Eye (tissue), 1 donor: ENCODE results near the gene MTHFSD.

ENCODE experiments used
- DNase-seq: peaks from one replicate; pipeline ENCODE4 v3.0.0-alpha.2; 2015

MTHFSD gene

DNA sequence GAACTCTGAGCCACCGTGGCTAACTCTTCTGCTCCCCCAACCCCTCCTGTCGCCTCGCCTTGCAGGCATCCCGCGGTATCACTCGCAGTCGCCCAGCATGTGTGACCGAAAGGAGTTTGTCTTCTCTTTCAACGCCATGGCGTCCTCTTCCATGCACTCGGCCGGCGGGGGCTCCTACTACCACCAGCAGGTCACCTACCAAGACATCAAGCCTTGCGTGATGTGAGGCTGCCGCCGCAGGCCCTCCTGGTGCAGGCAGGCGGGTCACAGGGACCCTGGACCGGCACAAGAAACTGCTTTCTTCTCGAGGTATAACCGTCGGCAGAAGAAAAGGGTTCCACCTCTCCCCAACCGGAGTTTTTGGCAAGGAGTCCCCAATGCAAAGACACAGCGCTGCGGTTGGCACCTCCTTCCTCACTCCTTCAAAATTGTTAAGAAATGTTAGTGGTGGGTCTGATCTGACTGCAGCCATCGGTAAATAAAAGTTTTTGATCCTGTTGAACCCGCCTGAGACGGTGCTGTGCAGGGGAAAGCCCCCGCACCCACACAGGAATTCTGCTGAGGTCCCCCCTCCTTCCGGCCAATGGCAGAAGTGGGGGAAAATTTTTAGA is 42.1 kb downstream of the MTHFSD start:
- DNase-seq, result peak; percentile 41

DNA sequence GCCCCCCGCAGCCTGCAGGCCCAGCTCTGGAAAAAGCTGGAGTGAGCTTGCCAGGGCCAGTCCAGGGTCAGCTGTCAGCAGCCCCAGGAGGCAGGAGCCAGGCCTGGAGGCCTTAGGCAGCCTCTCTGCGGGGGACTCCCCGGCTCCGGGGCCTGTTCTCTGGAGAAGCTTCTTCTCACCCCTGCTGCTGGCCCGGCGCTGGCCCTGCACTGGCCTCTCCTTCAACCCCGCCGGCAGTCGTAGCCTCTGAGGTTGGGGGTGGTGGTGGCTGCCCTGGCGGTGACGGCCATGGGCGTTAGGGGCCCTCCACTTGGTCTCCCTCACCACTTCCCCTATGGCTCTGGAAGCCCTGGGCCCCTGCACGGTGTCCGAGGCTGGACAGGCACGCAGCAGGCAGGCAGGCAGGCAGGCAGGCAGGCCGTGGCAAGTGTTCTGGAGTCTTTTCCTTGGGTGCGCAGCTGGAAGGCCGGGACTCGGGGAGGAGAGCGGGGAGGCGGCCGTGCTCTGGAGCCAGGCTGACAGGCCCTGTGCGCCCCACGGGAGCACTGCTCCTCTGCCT is 42.7 kb downstream of the MTHFSD start:
- DNase-seq, result peak; percentile 47

DNA sequence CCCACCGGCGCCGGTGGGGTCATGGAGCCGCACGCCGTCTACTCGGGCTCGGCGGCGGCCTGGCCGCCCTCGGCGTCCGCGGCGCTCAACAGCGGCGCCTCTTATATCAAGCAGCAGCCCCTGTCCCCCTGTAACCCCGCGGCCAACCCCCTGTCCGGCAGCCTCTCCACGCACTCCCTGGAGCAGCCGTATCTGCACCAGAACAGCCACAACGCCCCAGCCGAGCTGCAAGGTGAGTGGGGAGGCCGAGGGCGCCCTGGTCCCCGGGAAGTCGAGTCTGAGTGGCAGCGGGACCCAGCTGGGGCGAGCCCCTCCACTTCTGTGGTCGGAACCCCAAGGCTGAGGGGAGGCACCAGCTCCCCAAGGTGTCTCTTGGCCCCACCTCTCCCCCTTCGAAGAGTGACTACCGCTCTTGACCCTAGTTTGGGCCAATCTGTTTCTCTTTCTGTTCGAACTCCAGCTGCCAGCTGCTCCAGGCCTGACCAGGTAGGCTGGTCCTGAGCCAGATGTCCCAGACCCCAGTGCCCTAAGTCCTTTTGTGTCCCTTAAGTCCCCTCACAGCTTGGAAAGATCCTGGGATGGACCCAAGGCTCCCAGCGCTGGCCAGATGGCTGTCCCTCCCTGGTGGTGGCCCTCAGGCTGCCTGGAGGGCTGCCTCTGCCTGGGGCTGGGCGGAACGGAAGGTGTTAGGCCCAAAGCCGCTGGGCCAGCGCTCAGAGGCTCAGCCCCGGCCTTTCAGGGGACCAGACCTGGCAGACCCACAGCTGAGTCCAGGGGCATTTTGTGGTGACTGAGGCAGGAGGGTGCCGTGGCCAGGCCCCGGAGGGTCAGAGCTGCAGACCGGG is 43.5 kb downstream of the MTHFSD start:
- DNase-seq, result peak; percentile 30

DNA sequence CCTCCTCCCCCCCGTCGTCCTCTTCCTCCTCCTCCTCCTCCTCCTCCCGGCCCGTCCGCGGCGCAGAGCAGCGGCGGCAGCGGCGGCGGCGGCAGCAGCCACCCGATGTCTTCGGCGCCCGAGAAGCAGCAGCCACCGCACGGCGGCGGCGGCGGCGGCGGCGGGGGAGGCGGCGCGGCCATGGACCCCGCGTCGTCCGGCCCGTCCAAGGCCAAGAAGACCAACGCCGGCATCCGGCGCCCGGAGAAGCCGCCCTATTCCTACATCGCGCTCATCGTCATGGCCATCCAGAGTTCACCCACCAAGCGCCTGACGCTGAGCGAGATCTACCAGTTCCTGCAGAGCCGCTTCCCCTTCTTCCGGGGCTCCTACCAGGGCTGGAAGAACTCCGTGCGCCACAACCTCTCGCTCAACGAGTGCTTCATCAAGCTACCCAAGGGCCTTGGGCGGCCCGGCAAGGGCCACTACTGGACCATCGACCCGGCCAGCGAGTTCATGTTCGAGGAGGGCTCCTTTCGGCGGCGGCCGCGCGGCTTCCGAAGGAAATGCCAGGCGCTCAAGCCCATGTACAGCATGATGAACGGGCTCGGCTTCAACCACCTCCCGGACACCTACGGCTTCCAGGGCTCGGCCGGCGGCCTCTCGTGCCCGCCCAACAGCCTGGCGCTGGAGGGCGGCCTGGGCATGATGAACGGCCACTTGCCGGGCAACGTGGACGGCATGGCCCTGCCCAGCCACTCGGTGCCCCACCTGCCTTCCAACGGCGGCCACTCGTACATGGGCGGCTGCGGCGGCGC is 44.4 kb downstream of the MTHFSD start, which contains the start of gene FOXF1:
Gene FOXF1, plus strand, starts transcription at position 63 of the 797 bp plus-strand sequence. Its CDS starts 43 bp downstream, at position 106.
- peak; percentile 79 for DNase-seq

DNA sequence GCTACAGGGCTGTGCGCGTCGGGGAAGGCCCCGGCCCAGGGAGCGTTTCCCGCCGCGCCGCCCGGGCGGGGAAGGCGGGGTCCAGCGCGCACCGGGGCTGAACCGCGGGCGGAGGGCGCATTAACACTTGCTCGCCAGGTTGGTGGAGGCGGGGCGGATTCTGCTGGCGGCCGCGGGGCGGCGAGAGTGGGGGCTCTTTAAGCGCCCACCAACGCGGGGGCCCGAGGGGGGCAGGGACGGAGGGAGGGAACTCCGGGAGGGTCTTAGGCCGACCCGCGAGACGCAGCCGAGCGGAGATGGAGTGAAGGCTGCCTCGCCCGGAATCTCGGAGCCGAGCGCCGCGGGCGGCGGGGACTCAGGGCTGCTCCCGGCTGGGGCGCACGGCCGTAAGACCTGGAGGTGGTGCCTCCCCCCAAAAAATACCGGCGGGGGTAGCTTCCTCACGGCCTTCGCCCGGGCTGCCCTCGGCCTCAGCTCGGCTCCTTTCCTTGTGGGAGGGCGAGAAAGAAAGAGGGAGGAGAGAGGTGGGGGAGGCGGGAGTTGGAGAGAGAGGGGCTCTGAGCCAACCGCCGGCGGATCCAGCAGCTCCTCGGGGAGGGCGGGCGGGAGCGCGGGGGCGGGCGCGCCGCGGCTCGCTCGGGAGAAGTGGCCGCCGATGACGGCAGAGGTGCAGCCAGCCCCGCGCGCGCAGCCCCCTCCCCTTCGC is 45.1 kb downstream of the MTHFSD start:
- peak; percentile 79 for DNase-seq

DNA sequence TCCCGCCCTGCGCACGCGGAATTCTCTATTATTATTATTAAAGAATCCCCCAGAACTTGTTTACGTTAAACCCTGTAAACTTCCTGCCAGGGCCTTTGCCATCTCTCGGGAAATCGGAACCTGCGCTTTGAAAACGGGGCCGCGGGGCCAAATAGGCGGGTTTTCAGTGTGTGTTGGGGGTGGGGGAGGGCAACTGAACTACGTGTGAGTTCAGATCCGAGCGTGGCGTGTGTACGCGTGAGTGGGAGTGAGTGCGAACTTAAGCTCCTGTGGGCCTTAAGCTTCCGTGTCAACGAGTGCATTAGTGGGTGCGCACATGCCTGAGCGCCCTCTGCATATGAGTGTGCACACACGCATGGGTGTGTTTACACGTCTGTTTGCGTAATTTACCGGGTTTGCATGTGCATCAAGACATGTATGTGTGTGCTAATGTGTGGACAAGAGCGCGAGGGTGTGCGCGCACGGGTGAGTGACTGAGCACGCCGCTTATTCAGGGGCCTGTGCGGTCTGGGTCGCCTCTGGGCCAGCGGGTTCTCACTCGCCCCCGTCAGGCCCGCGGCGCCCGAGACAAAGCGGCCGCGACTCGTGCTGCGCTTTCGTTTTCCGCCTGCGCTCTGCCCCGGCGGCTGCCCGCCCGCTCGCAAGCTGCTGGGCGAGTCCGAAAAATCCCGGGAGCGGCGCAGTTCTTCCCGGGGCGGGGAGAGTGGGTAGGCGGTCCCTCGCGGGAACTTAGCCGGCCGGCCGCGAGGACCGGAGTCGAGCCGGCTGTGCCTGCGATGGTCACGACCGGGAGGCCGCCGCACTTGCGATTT is 45.9 kb downstream of the MTHFSD start:
- DNase-seq, result peak; percentile 77

DNA sequence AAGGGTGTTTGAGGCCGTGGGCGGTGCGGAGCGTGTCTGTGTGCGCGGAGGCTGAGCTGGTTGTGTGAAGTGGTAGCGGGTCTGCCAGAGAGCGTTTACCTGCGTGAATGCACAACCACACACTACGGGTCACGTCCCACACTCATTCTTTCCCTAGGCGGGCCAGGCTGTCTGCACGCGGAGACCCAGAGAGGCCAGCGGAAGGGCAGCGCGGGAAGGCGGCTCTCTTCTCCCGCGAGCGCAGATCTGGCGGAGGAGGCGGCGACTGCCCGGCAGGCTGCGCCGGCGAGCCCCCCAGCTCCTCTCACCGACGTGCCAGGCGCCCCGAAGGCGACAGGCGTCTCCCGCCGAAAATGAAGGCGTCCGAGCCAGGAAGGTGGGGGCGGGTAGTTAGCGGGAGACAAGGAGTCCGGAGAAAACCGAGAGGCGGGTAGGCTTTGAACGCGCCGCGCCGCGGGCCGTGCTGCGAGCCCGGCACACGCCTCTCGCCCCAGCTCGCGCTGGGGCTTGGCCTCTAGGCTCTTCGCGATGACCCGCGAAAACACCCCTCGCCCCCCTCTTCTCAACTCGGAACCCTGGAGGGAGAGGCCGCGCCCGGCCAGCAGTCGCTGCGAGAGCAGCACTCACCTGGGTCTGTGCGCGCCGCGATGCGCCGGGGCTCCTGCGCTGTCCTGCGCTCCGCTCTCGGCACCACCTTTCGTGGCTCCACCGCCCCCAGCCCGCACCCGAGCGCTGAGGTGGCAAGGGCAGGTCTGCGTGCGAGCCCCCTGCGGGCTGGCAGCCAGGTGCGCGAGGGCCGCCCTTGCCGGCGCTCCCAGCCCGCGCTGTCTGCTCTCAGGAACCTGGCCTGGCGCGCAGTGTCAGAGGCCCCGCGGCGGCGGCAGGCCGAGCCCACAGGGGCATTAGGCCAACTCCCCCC is 46.7 kb downstream of the MTHFSD start:
- peak; percentile 71 for DNase-seq

DNA sequence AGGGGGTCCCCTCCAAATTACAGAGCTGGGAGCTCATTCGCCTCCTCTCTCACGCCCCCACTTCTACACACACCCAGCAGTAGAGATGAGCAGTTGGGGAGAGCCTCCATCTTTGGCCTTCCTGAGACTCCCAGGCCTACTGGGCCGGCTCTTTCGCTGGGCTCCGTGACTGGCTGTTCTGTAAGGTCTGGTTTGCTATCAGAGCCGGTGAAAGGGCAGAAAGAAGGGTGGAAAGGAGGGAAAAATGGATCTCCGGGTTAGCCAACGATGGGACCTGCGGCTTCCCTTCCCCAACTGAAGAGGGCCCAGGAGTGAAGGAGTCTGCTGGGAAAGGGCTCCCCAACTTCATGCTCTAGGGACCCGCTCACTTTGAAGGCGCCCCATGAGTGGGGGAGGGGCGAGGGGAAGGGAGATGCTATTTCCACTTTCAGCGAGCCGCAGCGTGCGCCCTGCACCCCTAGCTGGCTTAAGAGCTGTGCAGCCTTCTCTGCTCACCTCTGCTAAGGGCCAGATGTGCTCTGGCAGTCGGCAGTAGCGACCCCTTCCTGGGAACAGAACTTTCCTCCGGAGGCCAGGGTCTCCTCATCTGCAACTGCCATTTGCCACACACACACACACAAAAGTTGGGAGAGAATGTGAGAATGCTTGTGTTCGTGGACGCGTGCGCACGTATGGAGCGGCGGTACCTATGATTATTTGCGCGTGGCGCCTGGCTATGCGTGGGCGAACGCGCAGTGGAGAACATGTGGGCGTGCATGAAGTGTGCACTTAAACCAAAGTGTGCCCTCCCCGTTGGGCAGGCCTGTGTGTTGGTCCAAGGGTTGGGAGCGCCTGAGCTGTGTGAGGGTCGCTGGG is 47.6 kb downstream of the MTHFSD start:
- no peak for DNase-seq

DNA sequence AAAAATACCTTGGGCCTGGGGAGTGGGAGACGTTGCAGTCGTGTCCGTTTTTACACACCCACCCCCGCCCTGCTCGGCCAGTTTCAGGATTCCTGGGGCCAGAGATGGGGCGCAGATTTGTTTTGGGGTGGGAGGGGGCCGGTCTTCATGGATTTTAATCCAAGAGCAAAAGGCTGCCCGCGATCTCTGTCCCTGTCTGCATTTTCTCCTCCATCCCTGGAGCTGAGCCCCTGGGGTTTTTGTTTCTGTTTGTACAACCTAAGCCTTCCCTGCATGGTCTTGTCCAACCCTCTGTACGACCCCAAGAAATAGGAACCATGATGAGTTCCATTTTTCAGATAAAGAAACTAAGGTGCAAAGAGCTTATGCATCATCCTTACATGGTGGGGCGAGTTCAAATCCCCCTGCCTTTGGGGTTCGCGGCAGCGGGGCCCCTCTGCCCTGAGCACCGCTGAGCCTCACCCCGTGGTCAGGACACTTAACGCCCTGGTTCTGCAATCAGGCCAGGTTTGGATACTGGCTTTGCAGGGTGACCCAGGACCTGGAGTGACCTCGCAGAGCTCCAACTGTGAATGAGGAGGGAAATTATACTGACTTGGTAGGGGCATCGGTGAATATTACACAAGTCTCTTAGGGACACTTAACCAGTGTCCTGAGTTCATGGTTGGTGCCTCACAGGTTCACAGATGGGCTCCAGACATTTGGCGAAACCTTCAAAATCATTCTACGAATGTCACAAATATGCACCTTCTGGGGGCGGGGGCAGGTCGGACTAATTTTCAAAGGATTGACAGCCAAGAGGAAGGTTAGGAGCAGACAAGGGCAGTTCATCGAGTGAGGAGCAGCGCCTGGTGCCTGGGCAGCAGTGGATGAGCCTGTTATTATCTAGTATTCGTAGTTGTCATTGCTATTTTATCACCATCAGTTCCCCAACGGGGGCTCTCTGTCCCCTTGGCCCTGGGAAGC is 48.9 kb downstream of the MTHFSD start:
- peak; percentile 37 for DNase-seq

DNA sequence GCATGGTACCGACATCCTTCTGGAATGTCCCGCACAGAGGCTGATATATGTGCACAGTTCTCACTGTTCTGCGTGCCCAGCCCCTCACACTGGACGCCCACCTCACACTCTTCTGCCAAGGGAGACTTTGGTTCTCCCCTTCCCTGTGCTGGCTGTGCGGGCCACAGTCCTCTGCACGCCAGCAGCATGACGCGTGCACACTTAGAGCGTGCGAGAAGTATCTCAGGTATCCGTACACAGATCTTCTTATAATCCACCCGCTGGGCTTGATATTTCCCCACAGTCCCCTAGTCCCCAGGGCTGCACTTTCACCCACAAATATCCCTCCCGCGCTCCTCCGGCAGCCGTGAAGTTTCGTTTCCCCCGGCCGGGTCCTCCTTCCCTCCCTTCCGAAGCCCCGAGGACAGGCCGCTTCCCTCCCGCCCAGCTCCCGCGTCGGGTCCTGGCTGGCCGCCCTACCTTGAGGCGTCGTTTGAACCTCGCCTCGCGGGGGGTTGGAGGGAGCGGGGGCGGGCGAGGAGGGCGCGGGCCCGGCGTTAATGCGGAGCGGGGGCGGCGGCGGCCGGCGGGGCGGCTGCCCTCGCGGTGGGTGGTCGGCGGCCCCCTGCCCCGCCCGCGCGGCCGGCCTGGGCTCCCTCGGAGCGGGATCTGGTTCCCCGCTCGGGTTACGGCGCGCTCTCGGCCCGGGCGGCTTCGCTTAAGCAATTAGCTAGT is 49.7 kb downstream of the MTHFSD start:
- DNase-seq, result peak; percentile 63

DNA sequence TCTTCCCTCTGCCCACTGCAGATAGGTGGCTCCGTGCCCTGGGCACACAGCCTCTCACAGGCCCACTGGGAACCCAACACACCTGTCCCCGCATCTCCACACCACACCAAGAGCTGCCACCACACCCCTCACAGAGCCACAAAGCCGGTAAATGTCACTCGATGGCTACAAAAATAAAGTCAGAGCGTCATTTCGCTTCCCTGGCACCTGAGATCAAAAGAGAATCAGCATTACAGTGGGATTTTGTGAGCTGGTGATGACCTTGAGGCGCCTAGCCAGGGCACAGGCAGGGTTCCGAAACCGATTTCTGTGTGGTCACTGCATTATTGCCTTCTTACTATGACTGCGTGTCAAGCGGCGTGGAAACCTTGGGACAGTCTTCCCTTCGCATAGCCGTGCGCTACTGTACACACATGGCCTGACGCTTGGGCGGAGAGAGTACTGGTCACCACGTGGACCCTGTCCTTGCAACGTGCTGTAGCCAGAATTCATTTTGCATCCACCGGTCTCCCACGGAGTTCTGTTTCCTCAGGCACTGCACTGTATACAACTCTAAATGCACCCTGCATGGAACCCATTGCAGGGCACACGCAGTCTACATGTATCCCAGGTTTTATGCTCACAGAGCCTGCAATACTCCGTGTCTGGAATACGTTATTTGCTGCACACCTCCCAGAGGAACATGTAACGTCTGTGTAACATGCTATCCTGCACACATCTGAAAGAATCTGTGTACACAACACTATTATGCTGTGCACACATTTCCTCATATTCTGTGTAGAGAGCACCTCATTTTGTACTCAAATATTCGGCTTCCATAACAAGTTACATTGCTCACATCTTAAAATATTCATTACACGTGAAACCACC is 50.5 kb downstream of the MTHFSD start:
- peak; percentile 48 for DNase-seq

DNA sequence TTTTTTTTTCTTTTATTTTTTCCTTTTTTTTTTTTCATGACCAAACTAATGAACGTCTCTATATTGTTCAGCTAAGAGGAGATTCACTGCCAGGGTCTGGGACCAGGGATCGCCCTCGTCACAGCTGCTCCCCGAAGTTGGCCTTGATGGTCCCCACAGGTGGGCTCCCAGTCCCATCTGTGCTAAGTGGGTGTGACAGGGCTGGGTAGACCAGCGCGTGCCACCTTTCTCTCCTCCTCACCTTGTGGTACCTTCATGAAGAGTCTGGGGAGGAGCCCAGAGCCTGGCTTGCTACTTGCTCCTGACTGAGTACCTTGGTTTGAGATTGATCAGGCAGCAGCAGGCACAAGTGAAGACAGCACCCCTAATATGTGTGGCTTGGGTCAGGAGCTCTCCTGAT is 51.2 kb downstream of the MTHFSD start:
- no peak for DNase-seq

DNA sequence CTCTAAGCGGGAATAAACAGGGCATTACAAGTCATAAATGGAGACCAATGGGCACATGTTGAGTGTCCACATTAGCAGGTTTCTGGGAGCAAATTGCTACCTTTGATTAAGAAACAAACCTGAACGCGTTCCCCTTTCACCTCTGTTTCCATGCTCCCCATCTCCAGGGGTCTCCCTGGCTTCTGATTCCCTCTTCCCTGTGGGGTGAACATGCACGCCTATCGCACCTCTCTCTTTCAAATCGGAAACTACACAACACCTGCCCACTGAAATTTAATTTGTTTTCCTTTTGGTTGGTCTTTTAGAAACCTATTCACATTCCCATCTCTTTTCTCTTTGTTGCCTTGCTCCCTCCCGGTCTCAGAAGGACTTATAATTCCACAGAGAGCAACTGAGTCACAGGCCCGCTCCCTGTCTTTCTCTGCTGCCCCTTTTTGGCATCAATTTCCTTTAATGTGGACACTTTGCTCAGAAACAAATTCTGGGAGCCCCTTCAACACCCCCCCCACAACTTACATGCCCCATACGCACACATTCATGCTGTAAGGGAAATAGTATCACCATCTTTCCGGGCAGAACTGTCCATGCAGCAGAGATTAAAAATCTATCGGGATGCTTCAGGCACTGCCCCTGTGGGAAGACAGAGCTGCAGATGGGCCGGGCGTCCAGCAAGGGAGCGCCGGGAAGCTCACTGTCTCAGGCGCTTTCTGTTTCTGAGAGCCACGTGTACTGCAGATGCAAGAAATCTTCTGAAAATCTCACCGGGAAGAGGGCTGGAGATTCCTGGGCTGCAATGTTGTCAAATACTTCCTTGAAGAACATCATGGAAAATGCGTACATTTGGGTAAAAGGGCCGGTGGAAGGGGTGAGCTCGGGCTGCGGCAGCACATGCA is 51.9 kb downstream of the MTHFSD start:
- peak; percentile 50 for DNase-seq

DNA sequence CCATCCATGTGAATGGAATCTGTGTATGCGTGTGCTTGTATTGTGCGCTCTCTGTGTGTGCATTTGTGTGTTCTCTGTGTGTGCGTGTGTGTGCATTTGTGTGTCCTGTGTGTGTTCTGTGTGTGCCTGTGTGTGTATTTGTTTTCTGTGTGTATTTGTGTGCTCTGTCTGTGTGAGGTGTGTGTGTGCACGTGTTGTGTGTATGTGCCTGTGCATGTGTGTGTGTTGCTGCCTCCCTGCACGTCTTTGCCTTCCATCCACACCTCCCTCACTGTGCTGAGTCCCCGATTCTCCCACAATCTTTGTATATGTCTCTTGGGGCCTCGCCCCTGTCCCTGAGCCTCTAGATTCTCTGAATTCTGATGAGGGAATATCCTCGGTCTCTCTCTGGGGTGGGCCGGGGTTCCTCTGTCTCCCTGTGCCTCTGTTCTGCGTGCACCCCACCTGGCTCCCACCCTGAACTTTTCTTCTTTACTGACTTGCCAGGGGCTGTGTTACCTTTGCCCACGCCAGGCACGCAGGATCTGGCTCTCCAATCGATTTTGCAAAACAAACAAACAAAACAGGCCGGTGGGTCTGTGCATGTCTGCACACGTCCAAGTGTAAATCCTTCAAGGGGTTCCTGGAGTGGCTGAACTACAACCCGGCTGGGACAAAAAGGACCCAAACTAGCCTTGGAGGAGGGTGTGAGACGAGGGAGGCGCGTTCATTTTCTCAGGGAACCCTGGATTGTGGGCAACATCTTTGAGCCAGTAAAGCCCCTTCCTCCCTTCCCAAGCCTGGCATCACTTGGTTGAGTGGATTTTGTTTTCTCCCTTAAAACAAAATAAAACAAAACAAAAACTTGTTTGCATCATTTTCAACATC is 52.8 kb downstream of the MTHFSD start:
- peak; percentile 47 for DNase-seq
